Subcutaneous adipose tissue (tissue), 4 donors: ENCODE data around the gene DMAC1. TPM values are rescaled to one million over a fixed set of nuclear protein-coding genes. Genes with fewer than 3 reads are reported as not detected.

ENCODE experiments used
- total RNA-seq, 4 donors: library from RNA; depleted of rRNA; stranded (reverse); fragments of >200 nt; gene quantifications; one replicate each; pipeline ENCODE4 v1.1.0, GENCODE V29; 2016
- TF ChIP-seq, protein P1 (sequence below): fragments of 450-650 bp; IDR thresholded peaks from one replicate; pipeline ENCODE4 v1.5.1; 2016; ENCODE audit warnings: low read depth, mild to moderate bottlenecking, control low read depth, antibody characterized with exemption, moderate library complexity

Gene DMAC1, protein sequence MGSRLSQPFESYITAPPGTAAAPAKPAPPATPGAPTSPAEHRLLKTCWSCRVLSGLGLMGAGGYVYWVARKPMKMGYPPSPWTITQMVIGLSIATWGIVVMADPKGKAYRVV
- total RNA-seq: 10 to 100 TPM; 10.1 to 20.2 (median 16.6) TPM

DNA sequence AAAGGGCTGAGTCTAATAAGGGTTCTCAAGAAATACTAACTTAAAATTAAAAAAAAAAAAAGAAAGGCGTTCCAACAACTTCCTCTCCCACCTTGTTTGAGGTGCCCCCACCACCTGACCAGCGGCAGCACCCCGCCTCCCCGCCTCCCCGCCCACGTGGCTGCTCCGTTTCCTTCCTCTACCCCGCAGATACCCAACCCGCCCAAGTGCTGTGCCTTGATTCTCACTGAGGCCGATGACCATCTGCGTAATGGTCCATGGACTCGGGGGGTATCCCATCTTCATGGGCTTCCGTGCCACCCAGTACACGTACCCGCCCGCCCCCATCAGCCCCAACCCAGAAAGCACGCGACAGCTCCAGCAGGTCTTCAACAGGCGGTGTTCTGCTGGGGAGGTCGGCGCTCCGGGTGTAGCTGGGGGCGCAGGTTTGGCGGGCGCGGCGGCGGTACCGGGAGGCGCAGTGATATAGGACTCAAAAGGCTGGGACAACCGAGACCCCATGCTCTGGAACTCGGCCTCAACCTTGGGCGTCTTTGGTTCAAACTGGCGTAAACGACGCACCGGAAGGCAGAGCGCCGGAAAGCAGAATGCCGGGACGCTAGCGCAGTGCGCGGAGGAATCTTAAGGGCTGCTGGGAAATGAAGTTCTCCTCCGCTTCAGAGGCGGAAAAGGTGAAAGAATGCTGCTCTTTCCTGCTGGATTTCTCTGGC is at the start of gene DMAC1:
DMAC1 (minus strand) TSS at position 545 of the 710 bp plus-strand sequence; CDS start at position 501, 44 bp downstream.
- TF ChIP-seq, protein P1, sequence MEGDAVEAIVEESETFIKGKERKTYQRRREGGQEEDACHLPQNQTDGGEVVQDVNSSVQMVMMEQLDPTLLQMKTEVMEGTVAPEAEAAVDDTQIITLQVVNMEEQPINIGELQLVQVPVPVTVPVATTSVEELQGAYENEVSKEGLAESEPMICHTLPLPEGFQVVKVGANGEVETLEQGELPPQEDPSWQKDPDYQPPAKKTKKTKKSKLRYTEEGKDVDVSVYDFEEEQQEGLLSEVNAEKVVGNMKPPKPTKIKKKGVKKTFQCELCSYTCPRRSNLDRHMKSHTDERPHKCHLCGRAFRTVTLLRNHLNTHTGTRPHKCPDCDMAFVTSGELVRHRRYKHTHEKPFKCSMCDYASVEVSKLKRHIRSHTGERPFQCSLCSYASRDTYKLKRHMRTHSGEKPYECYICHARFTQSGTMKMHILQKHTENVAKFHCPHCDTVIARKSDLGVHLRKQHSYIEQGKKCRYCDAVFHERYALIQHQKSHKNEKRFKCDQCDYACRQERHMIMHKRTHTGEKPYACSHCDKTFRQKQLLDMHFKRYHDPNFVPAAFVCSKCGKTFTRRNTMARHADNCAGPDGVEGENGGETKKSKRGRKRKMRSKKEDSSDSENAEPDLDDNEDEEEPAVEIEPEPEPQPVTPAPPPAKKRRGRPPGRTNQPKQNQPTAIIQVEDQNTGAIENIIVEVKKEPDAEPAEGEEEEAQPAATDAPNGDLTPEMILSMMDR: no peak

DNA sequence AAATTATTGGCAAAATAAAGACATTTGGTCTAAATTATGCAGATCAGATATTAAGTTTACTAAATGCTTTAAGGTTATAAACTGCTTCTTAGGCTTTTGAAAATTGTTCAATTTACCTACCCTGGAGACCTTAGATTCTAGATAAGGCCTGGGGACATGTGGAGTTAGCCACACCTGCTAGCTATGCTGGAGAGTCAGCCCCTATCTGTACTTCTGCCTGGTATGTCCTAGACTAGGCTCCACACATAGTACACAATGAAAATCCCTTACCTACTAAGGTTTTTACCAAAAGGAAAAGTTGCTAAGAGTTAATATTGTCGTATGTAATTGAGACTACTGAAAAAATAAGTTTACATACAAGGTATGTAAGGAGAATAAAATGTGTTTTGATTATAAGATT is 49.8 kb upstream of the DMAC1 start:
- TF ChIP-seq, protein P1: no peak

DNA sequence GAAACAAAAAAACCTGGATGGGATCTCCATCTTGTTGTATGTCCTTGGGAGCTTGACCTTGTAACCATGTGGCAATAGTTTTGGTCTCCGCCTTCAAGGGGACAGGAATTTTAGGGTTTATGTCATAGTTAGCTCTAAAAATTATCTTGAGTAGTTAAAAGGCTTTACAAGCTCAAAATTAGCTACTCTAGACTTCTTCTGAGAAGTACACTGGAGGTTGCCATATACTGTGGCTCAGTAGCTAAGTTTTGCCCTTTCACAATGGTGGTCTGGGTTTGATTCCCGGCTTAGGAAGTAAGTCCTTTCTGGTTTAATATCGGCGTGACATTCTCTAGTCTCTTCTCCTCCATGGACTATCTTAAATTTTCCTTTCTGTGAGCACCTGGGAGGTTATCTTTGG is 48.9 kb upstream of the DMAC1 start:
- TF ChIP-seq, protein P1: no peak

DNA sequence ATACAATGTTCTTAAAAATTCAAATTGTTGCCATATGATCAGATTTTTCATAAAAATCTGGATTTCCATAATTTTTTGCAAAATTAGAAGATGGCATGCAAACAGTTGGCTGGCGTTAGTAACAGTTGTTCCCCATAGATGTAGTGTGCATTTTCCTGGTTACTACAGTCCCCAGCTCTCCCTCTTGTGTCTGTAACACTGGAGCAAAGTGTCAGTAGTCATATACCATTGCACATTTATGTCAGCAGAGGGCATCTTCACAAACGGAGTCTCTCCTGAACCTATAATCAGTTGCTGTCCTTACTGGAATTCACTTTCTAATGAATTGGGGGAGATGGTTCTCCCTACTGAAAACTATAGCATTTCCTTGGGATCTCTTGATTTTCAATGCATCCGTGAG is 44.7 kb upstream of the DMAC1 start:
- TF ChIP-seq, protein P1: no peak

DNA sequence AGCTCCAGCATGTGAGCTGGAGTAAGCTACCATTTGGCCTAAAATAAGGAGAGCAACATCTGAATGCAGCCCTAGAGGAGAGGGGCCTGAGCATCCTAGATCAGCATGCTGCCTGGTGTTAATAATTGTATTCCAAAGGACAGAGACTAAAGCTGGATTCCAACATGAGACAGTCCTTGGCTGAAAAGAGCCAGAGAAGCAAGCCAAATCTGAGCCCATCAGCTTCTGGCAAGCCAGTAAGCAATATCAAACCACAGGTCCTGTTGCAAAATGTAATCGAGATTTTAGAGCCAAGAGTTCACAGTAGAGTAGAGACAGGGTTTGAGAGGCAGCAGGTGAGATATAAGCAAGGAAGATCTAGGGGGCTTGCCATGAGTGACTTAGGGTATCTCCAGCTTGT is 42.3 kb upstream of the DMAC1 start:
- TF ChIP-seq, protein P1: no peak

DNA sequence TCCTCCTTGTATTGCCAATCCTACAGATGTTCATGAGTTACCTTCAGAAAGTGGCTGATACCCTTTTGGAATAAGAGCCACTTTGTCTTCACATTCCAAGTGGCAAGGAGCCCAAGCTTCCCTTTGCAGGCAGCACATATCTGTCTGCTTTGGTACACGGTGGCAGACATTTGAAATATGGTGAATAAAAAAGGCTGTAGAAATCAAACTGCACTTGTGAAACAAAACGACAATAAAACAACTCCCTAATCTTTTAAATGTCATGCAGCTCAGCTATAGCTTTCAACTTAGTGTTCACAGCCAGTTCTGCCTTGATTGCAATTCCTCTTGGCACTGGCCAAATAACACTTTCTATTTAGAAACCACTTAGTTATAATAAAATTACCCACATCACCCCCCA is 35.0 kb upstream of the DMAC1 start:
- TF ChIP-seq, protein P1: no peak

DNA sequence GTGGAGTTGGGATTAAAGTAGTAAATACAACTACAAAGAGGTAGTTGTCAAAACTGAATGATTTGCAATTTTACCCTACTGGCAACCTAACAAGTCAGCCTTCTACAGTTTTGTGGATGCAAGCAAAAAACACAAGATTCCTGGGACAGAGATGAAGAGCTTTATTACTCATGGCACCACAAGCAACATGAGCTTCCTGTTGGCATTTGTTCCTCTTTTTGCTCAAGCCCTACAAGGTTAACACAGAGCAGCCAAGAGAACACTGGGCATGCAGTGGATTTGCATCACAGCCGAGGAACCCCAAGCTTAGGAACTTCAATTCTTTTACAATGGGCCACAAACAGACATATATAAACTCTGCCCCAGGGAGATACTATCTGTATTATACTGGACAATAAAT is 28.8 kb upstream of the DMAC1 start:
- TF ChIP-seq, protein P1: no peak
